Measurements from ENCODE around the gene SYT9. TPM values are rescaled to one million over a fixed set of nuclear protein-coding genes. Genes with fewer than 3 reads are reported as not detected.

Gene SYT9
- total and polyA plus RNA-seq, 4 donors = 0.05 to 5.4 (median 2.6) TPM

- H3K27me3 ChIP-seq (ENCODE audit: control insufficient read depth in 4 of 4, insufficient read depth in 4 of 4, low read length in 3 of 4) = no peaks in the 10 kb centered on the region
- H3K9me3 ChIP-seq (ENCODE audit: control insufficient read depth in 4 of 4, low read length in 3 of 4) = peaks cover 0 to under 1% (median under 1%) of the 10 kb centered on the region in 4 donors
- H3K36me3 ChIP-seq (ENCODE audit: control insufficient read depth in 4 of 4, insufficient read depth in 3 of 4, low read depth in 1 of 4, low read length in 3 of 4) = no peaks in the 10 kb centered on the region
- TF ChIP-seq JUND (IDR thresholded peaks at IDR 0.05) (no peak), HNF4G (IDR thresholded peaks at IDR 0.05) (no peak), TAF1 (conservative IDR thresholded peaks at IDR 0.05) (no peak), HNF4A (conservative IDR thresholded peaks at IDR 0.05) (no peak), GABPA (IDR thresholded peaks at IDR 0.05 in 1 of 2, conservative IDR thresholded peaks at IDR 0.05 in 1 of 2) (no peak), FOXA2 (IDR thresholded peaks at IDR 0.05) (no peak), REST (IDR thresholded peaks at IDR 0.05) (no peak), CTCF (IDR thresholded peaks at IDR 0.05; ENCODE audit: low read depth, low read length, missing input control) (no peak), ATF3 (IDR thresholded peaks at IDR 0.05) (no peak)
- H3K4me1 ChIP-seq (ENCODE audit: control insufficient read depth in 4 of 4, insufficient read depth in 4 of 4, low read length in 3 of 4) = peaks cover 0 to 2% (median 0%) of the 10 kb centered on the region in 4 donors
- 85% methylated on average over 2 of the region's 2 CpGs for WGBS
- H3K4me3 ChIP-seq (ENCODE audit: low read depth in 1 of 3, low read length in 3 of 3) = no peak overlapping the region
- DNase-seq (ENCODE audit: low spot score) = no peak
- H3K27ac ChIP-seq (ENCODE audit: low read depth in 1 of 2, low read length in 2 of 2) = no peak overlapping the region
- H3K9ac ChIP-seq (ENCODE audit: low read depth in 1 of 2, low read length in 2 of 2) = no peak overlapping the region
Observed at GRCh38 chr11:7291100-7291829, 39.6 kb downstream of the SYT9 start.

GRCh38 chr11:7292922-7293321 is 41.2 kb downstream of the SYT9 start:
- H3K4me3 ChIP-seq (ENCODE audit: low read depth in 1 of 3, low read length in 3 of 3) = no peak overlapping the region
- H3K27ac ChIP-seq (ENCODE audit: low read depth in 1 of 2, low read length in 2 of 2) = no peak overlapping the region
- WGBS = 88% methylated on average over 2 of the region's 2 CpGs
- peaks cover 0 to 2% (median 0%) of the 10 kb centered on the region in 4 donors for H3K4me1 ChIP-seq (ENCODE audit: control insufficient read depth in 4 of 4, insufficient read depth in 4 of 4, low read length in 3 of 4)
- no peak for DNase-seq (ENCODE audit: low spot score)
- no peaks in the 10 kb centered on the region for H3K27me3 ChIP-seq (ENCODE audit: control insufficient read depth in 4 of 4, insufficient read depth in 4 of 4, low read length in 3 of 4)
- no peaks in the 10 kb centered on the region for H3K9me3 ChIP-seq (ENCODE audit: control insufficient read depth in 4 of 4, low read length in 3 of 4)
- H3K36me3 ChIP-seq (ENCODE audit: control insufficient read depth in 4 of 4, insufficient read depth in 3 of 4, low read depth in 1 of 4, low read length in 3 of 4) = no peaks in the 10 kb centered on the region
- H3K9ac ChIP-seq (ENCODE audit: low read depth in 1 of 2, low read length in 2 of 2) = no peak overlapping the region
- TF ChIP-seq FOXA1 (IDR thresholded peaks at IDR 0.05) = no peak
- no peak for TF ChIP-seq REST (IDR thresholded peaks at IDR 0.05)
- no peak for TF ChIP-seq FOXA2 (IDR thresholded peaks at IDR 0.05)
- TF ChIP-seq EGR1 (IDR thresholded peaks at IDR 0.05; ENCODE audit: low read depth in 2 of 2) = no peak
- no peak for TF ChIP-seq HNF4G (IDR thresholded peaks at IDR 0.05)
- TF ChIP-seq MAX (IDR thresholded peaks at IDR 0.05) = no peak
- no peak for TF ChIP-seq YY1 (IDR thresholded peaks at IDR 0.05)
- no peak for TF ChIP-seq GABPA (IDR thresholded peaks at IDR 0.05 in 1 of 2, conservative IDR thresholded peaks at IDR 0.05 in 1 of 2)
- TF ChIP-seq SP1 (IDR thresholded peaks at IDR 0.05) = no peak
- no peak for TF ChIP-seq ZBTB33 (IDR thresholded peaks at IDR 0.05)

Data from liver (tissue), 9 donors.